IgD-negative memory B cell (primary cell): ENCODE data around the gene PCK2. TPM values are rescaled to one million over a fixed set of nuclear protein-coding genes. Genes with fewer than 3 reads are reported as not detected.

Source experiments
- H3K27ac Mint-ChIP-seq, 3 donors: one replicate each; pipeline ENCODE4 v1.8.0; 2020 to 2022; ENCODE audit warnings: mild to moderate bottlenecking in 3 of 3, mixed read lengths in 3 of 3, moderate library complexity in 1 of 3
- H3K27me3 Mint-ChIP-seq: one replicate; pipeline ENCODE4 v1.8.0; 2021; ENCODE audit warnings: mixed read lengths
- H3K36me3 Mint-ChIP-seq: one replicate; pipeline ENCODE4 v1.8.0; 2020; ENCODE audit warnings: mild to moderate bottlenecking, mixed read lengths
- H3K4me1 Mint-ChIP-seq, 3 donors: one replicate each; pipeline ENCODE4 v1.8.0; 2020 to 2022; ENCODE audit warnings: mixed read lengths in 3 of 3, mild to moderate bottlenecking in 1 of 3
- H3K4me3 Mint-ChIP-seq, 4 donors: one replicate each; pipeline ENCODE4 v1.8.0; 2020 to 2022; ENCODE audit warnings: mild to moderate bottlenecking in 4 of 4, mixed read lengths in 4 of 4, moderate library complexity in 3 of 4
- H3K9me3 Mint-ChIP-seq, 3 donors: one replicate each; pipeline ENCODE4 v1.8.0; 2020 to 2021; ENCODE audit warnings: mixed read lengths in 3 of 3, mild to moderate bottlenecking in 1 of 3
- polyA plus RNA-seq: library from polyadenylated mRNA; unstranded; fragments of 300-500 nt; fragmentation: Illumina TruSeq; gene quantifications from one replicate; pipeline ENCODE4 v1.2.3, GENCODE V29; 2021

The PCK2 gene
- polyA plus RNA-seq, 1 donor from 2014 or later, result 50.2 TPM

GRCh38 chr14:24078146-24078545 lies 16.0 kb upstream of the PCK2 start:
- H3K27me3 Mint-ChIP-seq, result no peaks in the 10 kb centered on the region

GRCh38 chr14:24079491-24080141 lies 14.5 kb upstream of the PCK2 start:
- Mint-ChIP-seq H3K9me3 (no peaks in the 10 kb centered on the region), H3K4me1 (peaks cover 24 to 33% (median 25%) of the 10 kb centered on the region in 3 donors), H3K36me3 (no peaks in the 10 kb centered on the region), H3K27ac (peak overlapping the region in 2 of 3 donors; percentile 76 to 89), H3K27me3 (no peaks in the 10 kb centered on the region), H3K4me3 (peak overlapping the region in 3 of 4 donors; percentile 17 to 86 (median 83))

More at GRCh38 chr14:24078146-24078545, 16.0 kb upstream of the PCK2 start:
- peaks cover 16 to 34% (median 24%) of the 10 kb centered on the region in 3 donors for H3K4me1 Mint-ChIP-seq
- H3K4me3 Mint-ChIP-seq, result peak overlapping the region in 2 of 4 donors; percentile 12 to 23
- no peaks in the 10 kb centered on the region for H3K36me3 Mint-ChIP-seq
- H3K27ac Mint-ChIP-seq, result peak overlapping the region in 2 of 3 donors; percentile 22 to 62
- H3K9me3 Mint-ChIP-seq, result no peaks in the 10 kb centered on the region

- peak overlapping the region; percentile 37 to 85 (median 72) for H3K4me3 Mint-ChIP-seq
- H3K9me3 Mint-ChIP-seq, result no peaks in the 10 kb centered on the region
- no peaks in the 10 kb centered on the region for H3K27me3 Mint-ChIP-seq
- H3K27ac Mint-ChIP-seq, result peak overlapping the region in 2 of 3 donors; percentile 76 to 89
- H3K4me1 Mint-ChIP-seq, result peaks cover 22 to 31% (median 25%) of the 10 kb centered on the region in 3 donors
- H3K36me3 Mint-ChIP-seq, result no peaks in the 10 kb centered on the region
Observed at GRCh38 chr14:24080142-24080530, 14.0 kb upstream of the PCK2 start.

DNA sequence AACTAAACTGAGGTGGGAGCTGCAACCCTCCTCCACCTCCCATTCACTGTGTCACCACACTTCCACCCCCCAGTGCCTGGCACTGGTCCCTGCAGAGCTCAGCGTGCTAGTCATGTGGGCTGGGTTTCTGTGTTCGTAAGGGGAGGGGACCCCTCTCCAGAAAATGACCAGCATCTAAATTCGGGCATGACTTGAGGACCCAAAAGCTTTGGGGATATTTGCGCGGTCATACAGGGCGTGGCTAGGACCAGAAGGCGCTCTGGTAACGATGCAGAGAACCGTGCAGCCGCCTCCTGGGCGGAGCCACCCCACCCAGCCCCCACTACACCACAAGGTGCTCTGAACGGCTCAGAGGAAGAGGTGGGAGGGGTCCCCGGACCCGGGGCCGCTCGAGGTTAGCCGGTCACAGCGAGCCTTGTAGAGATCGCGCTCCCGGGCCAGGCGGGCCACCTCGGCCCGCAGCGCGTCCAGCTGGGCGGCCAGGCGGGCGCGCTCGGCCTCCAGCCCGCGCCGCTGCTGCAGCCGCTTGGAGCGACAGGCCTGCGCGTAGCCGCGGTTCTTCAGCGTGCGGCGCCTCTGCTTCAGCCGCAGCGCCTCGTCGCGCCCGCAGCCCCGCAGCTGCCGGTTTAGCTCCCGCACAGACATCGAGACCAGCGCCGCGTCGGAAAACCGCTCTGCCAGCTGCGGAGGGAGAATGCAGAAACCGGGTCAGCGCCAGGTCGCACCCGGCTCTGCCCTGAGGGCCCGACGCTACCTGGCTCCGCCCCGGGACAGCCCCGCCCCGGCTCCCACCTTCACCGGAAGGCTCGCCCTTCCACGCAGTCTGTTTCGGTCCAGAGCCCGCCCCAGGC lies 13.0 kb upstream of the PCK2 start:
- H3K4me1 Mint-ChIP-seq, result peaks cover 15 to 26% (median 25%) of the 10 kb centered on the region in 3 donors
- H3K27ac Mint-ChIP-seq, result peak overlapping the region; percentile 76 to 95 (median 94)
- no peaks in the 10 kb centered on the region for H3K27me3 Mint-ChIP-seq
- peak overlapping the region; percentile 83 to 94 (median 88) for H3K4me3 Mint-ChIP-seq
- no peaks in the 10 kb centered on the region for H3K36me3 Mint-ChIP-seq
- no peaks in the 10 kb centered on the region for H3K9me3 Mint-ChIP-seq

DNA sequence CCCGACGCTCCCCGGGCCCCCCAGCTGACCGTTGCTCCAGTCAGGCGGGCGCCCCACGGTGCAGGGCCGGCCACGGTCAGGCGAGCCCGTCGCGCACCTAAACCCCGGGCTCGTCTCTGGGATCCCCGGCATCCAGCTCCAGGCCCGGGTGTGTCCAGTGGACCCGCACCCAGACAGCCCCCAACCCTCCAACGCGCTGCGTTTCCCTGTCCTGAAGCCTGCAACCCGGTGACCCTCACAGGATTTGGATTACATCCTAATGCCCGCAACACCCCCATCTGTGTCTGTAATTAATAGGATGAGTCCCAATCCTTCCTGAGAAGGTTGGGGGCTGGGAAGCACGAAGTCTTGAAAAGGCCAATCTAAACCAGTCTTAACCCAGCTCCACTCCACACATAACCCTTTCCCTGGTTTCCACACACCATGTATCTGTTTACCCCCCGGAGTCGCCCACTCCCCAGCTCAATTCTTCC lies 12.3 kb upstream of the PCK2 start:
- no peaks in the 10 kb centered on the region for H3K27me3 Mint-ChIP-seq
- H3K4me3 Mint-ChIP-seq, result peak overlapping the region; percentile 83 to 94 (median 88)
- H3K9me3 Mint-ChIP-seq, result no peaks in the 10 kb centered on the region
- H3K27ac Mint-ChIP-seq, result peak overlapping the region; percentile 76 to 94 (median 86)
- no peaks in the 10 kb centered on the region for H3K36me3 Mint-ChIP-seq
- peaks cover 15 to 25% (median 23%) of the 10 kb centered on the region in 3 donors for H3K4me1 Mint-ChIP-seq

GRCh38 chr14:24082411-24083080 lies 11.6 kb upstream of the PCK2 start:
- Mint-ChIP-seq H3K27ac (peak overlapping the region in 2 of 3 donors; percentile 76 to 94), H3K4me1 (peaks cover 15 to 25% (median 23%) of the 10 kb centered on the region in 3 donors), H3K27me3 (no peaks in the 10 kb centered on the region), H3K36me3 (no peaks in the 10 kb centered on the region), H3K4me3 (peak overlapping the region; percentile 83 to 94 (median 88)), H3K9me3 (no peaks in the 10 kb centered on the region)

GRCh38 chr14:24083462-24083861 lies 10.6 kb upstream of the PCK2 start:
- Mint-ChIP-seq H3K4me3 (peak overlapping the region in 2 of 4 donors; percentile 41 to 79), H3K4me1 (peaks cover 15 to 25% (median 21%) of the 10 kb centered on the region in 3 donors), H3K9me3 (no peaks in the 10 kb centered on the region), H3K27me3 (no peaks in the 10 kb centered on the region), H3K36me3 (no peaks in the 10 kb centered on the region), H3K27ac (peak overlapping the region in 2 of 3 donors; percentile 77 to 80)

DNA sequence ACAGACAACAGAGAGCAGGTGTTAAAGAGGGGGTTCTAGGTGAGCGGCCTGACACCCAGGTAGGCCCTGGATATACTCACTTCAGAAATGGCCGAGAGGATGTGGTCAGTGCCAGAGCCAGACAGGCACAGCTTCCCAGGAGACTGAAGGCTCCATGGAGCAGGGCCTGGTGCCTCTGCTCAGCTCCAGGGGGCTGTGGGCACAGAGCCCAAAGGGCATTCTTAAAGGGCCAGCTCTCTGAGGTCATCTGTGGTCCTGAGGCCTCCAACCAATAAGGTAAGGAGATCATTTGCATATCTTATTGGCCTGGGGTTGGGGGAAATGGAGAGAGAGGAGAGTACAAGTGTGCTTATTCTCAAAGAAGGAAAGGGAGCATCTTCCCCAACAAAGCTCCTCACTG lies 9.7 kb upstream of the PCK2 start:
- no peak overlapping the region for H3K27ac Mint-ChIP-seq
- H3K36me3 Mint-ChIP-seq, result no peaks in the 10 kb centered on the region
- H3K9me3 Mint-ChIP-seq, result no peaks in the 10 kb centered on the region
- H3K27me3 Mint-ChIP-seq, result no peaks in the 10 kb centered on the region
- peak overlapping the region in 1 of 4 donors; percentile 79 for H3K4me3 Mint-ChIP-seq
- H3K4me1 Mint-ChIP-seq, result peaks cover 13 to 25% (median 20%) of the 10 kb centered on the region in 3 donors

DNA sequence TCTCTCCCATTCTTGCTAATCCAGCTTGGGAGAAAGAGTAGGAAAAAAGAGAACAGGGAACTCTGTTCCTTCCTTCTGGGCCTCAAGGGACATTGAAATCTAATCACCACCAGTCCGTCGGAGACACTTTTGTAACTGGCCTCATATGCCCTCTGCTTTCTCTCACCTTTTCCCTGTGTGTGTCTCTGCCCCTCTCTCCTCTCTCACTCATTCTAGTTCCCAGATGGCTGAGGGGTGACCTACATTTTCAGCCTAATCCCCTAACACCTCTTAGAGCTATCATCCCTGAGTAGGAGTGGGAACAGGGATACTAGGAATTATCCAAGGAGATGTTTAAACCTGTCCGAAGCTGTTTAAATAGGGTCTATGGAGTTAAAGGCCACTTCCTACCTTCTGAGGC lies 8.9 kb upstream of the PCK2 start:
- Mint-ChIP-seq H3K4me1 (peaks cover 12 to 24% (median 20%) of the 10 kb centered on the region in 3 donors), H3K27me3 (no peaks in the 10 kb centered on the region), H3K27ac (no peak overlapping the region), H3K36me3 (no peaks in the 10 kb centered on the region), H3K4me3 (peak overlapping the region in 1 of 4 donors; percentile 69), H3K9me3 (no peaks in the 10 kb centered on the region)

- H3K36me3 Mint-ChIP-seq, result no peaks in the 10 kb centered on the region
- no peaks in the 10 kb centered on the region for H3K27me3 Mint-ChIP-seq
- no peaks in the 10 kb centered on the region for H3K9me3 Mint-ChIP-seq
- peaks cover 8 to 21% (median 19%) of the 10 kb centered on the region in 3 donors for H3K4me1 Mint-ChIP-seq
- H3K4me3 Mint-ChIP-seq, result no peak overlapping the region
- no peak overlapping the region for H3K27ac Mint-ChIP-seq
Observed at GRCh38 chr14:24086193-24086955, 7.7 kb upstream of the PCK2 start.

DNA sequence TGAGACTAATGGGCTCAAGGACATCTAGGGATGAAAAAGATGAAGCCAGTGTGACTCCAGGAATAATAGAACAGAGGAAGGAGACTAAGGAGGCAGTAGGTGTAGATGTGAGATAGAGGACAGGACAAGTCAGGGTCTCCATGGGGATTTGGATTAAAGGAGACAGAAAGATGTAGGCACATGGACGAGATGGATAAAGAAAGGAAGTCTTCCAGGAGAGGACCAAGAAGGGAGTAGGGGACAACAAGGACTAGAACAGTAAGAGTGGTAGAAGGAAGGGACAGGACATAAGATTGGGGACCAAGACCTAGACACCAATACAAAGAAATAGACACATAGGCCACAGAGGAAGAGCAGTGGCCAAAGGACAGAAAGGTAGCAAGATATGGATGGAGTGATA lies 7.1 kb upstream of the PCK2 start:
- H3K27ac Mint-ChIP-seq, result no peak overlapping the region
- H3K4me1 Mint-ChIP-seq, result peaks cover 5 to 19% (median 19%) of the 10 kb centered on the region in 3 donors
- H3K27me3 Mint-ChIP-seq, result no peaks in the 10 kb centered on the region
- no peaks in the 10 kb centered on the region for H3K36me3 Mint-ChIP-seq
- H3K9me3 Mint-ChIP-seq, result no peaks in the 10 kb centered on the region
- H3K4me3 Mint-ChIP-seq, result peak overlapping the region in 1 of 4 donors; percentile 30

DNA sequence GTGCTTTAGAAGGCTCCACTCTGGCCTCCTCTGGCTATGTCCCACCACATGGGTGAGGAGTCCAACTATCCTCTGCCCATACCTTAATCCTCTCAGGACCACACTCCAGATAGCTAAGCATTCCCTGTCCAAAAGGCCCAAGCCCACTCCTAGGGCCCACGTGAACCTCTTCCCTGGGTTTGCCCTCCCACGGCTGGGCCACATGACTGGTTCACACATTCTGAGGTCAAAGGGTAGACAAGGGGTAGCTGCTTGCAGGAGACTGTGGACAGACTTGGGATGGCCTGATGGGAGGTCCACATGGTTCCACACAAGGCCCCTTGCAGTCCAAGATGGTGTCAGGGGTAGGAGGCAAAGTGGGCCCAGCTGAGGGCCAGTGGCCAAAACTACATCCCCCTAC lies 6.0 kb upstream of the PCK2 start:
- Mint-ChIP-seq H3K4me3 (no peak overlapping the region), H3K27me3 (no peaks in the 10 kb centered on the region), H3K36me3 (no peaks in the 10 kb centered on the region), H3K27ac (no peak overlapping the region), H3K9me3 (no peaks in the 10 kb centered on the region), H3K4me1 (peaks cover 4 to 20% (median 19%) of the 10 kb centered on the region in 3 donors)

GRCh38 chr14:24089890-24090289 lies 4.2 kb upstream of the PCK2 start:
- H3K4me3 Mint-ChIP-seq, result no peak overlapping the region
- H3K36me3 Mint-ChIP-seq, result no peaks in the 10 kb centered on the region
- H3K27ac Mint-ChIP-seq, result no peak overlapping the region
- no peaks in the 10 kb centered on the region for H3K27me3 Mint-ChIP-seq
- peaks cover 10 to 24% (median 10%) of the 10 kb centered on the region in 3 donors for H3K4me1 Mint-ChIP-seq
- H3K9me3 Mint-ChIP-seq, result no peaks in the 10 kb centered on the region

- H3K27me3 Mint-ChIP-seq, result no peaks in the 10 kb centered on the region
- H3K36me3 Mint-ChIP-seq, result peaks cover 2% of the 10 kb centered on the region
- H3K9me3 Mint-ChIP-seq, result no peaks in the 10 kb centered on the region
- peaks cover 15 to 29% (median 26%) of the 10 kb centered on the region in 3 donors for H3K4me1 Mint-ChIP-seq
- peak overlapping the region in 2 of 4 donors; percentile 18 to 81 for H3K4me3 Mint-ChIP-seq
- H3K27ac Mint-ChIP-seq, result peak overlapping the region in 1 of 3 donors; percentile 85
Observed at GRCh38 chr14:24092110-24092504, 2.0 kb upstream of the PCK2 start.
